HCT116 (cell line): Measurements from ENCODE around the gene BICRA. TPM values are rescaled to one million over a fixed set of nuclear protein-coding genes. Genes with fewer than 3 reads are reported as not detected.

Experiments used
- ATAC-seq: fragments of 200-7000 bp; cut with Tn5 transposase; 2 replicates; pipeline ENCODE4 v1.9.1; 2020; ENCODE audit warnings: mild to moderate bottlenecking, moderate library complexity
- BruUV-seq: library from RNA; stranded (reverse); fragments of 400-500 nt; replicated peaks from 2 replicates; lab custom pipeline; 2021; lab: Mats Ljungman, UMichigan
- CTCF ChIA-PET: fragments of 300-600 bp; sonication (Branson Sonifier 250); formaldehyde crosslinking; loops from one replicate; lab custom pipeline; 2021; ENCODE audit warnings: antibody characterized with exemption; lab: Charles Lee
- POLR2A ChIA-PET: fragments of 300-600, 350-600 bp; sonication (Branson Sonifier 250); formaldehyde crosslinking; loops from one replicate; lab custom pipeline; 2021; ENCODE audit warnings: antibody characterized with exemption; lab: Charles Lee
- RAD21 ChIA-PET, 2 experiments: fragments of 300-600 bp; sonication (Branson Sonifier 250); formaldehyde crosslinking; loops; one replicate each; lab custom pipeline; 2023; ENCODE audit warnings: low total read pairs in 2 of 2; ENCODE audit not compliant: uncharacterized antibody in 2 of 2, unreplicated experiment in 2 of 2, low non-redundant PET in 1 of 2; lab: Charles Lee
- DNase-seq: peaks from one replicate; pipeline ENCODE4 v3.0.0-alpha.2; 2010; ENCODE audit warnings: low read depth, low spot score
- H2AFZ ChIP-seq: fragments of 200-600 bp; shearing (Covaris generic), sonication (generic); 2 replicates; pipeline ENCODE4 v1.6.1; 2017; ENCODE audit warnings: low read depth, mixed run types, mixed read lengths, antibody characterized with exemption, low read length; ENCODE audit not compliant: poor library complexity, severe bottlenecking
- H3K27ac ChIP-seq: 2 replicates; pipeline ENCODE4 v1.5.1; 2012; ENCODE audit warnings: low read depth, low read length
- H3K27me3 ChIP-seq: fragments of 200-600 bp; sonication (generic); 2 replicates; pipeline ENCODE4 v1.6.1; 2016; ENCODE audit warnings: mixed run types, low read length, mixed read lengths; ENCODE audit not compliant: insufficient read depth
- H3K36me3 ChIP-seq, 2 experiments: fragments of 200-500 bp in 1 of 2; fragments of 200-600 bp in 1 of 2; sonication (Bioruptor generic) in 1 of 2; sonication (generic) in 1 of 2; 2 replicates each; pipeline versions ENCODE4 v1.5.1 to v1.6.1; 2014 to 2016; ENCODE audit warnings: low read length in 2 of 2, inconsistent platforms in 1 of 2, mixed read lengths in 1 of 2, mixed run types in 1 of 2; ENCODE audit not compliant: insufficient read depth in 2 of 2, control insufficient read depth in 1 of 2
- H3K4me1 ChIP-seq, 2 experiments: fragments of 200-600 bp in 1 of 2; sonication (generic) in 1 of 2; 2 replicates each; pipeline versions ENCODE4 v1.5.1 to v1.6.1; 2012 to 2017; ENCODE audit warnings: low read length in 2 of 2, inconsistent platforms in 1 of 2, mild to moderate bottlenecking in 1 of 2, mixed read lengths in 1 of 2, mixed run types in 1 of 2, moderate library complexity in 1 of 2; ENCODE audit not compliant: insufficient read depth in 2 of 2, control insufficient read depth in 1 of 2
- H3K4me2 ChIP-seq: fragments of 200-600 bp; sonication (generic); 2 replicates; pipeline ENCODE4 v1.6.1; 2017; ENCODE audit warnings: mixed run types, low read length, mixed read lengths
- H3K4me3 ChIP-seq, 2 experiments: fragments of 200-600 bp in 1 of 2; sonication (generic) in 1 of 2; replicated peaks in 1 of 2; 2 replicates each; pipeline ENCODE4 v1.5.1; 2011 to 2016; ENCODE audit warnings: low read length in 2 of 2, control low read depth in 1 of 2, low read depth in 1 of 2, mild to moderate bottlenecking in 1 of 2, mixed read lengths in 1 of 2, mixed run types in 1 of 2
- H3K79me2 ChIP-seq: fragments of 200-600 bp; sonication (generic); 2 replicates; pipeline ENCODE4 v1.6.1; 2017; ENCODE audit warnings: mild to moderate bottlenecking, mixed run types, low read length, moderate library complexity, mixed read lengths; ENCODE audit not compliant: insufficient read depth
- H3K9ac ChIP-seq: fragments of 200-600 bp; sonication (generic); 2 replicates; pipeline ENCODE4 v1.6.1; 2016; ENCODE audit warnings: low read length, mixed read lengths
- H3K9me2 ChIP-seq: fragments of 200-600 bp; sonication (generic), shearing (Covaris generic); 2 replicates; pipeline ENCODE4 v1.6.1; 2017; ENCODE audit warnings: mixed run types, mild to moderate bottlenecking, moderate library complexity; ENCODE audit not compliant: insufficient read depth
- H3K9me3 ChIP-seq, 2 experiments: fragments of 200-500 bp in 1 of 2; fragments of 200-600 bp in 1 of 2; sonication (Bioruptor generic) in 1 of 2; sonication (generic) in 1 of 2; 2 replicates each; pipeline ENCODE4 v1.6.1; 2014 to 2017; ENCODE audit warnings: low read length in 2 of 2, mixed read lengths in 2 of 2, inconsistent platforms in 1 of 2, low read depth in 1 of 2, mild to moderate bottlenecking in 1 of 2, mixed run types in 1 of 2, moderate library complexity in 1 of 2; ENCODE audit not compliant: control insufficient read depth in 1 of 2, insufficient read depth in 1 of 2
- H4K20me1 ChIP-seq: fragments of 200-600 bp; sonication (generic), shearing (Covaris generic); 2 replicates; pipeline ENCODE4 v1.6.1; 2017; ENCODE audit warnings: mixed run types, mild to moderate bottlenecking, moderate library complexity; ENCODE audit not compliant: insufficient read depth
- ATF3 ChIP-seq: IDR thresholded peaks from 2 replicates; pipeline ENCODE4 v1.6.1; 2012
- CEBPB ChIP-seq: IDR thresholded peaks from 2 replicates; pipeline ENCODE4 v1.6.1; 2012; ENCODE audit warnings: low read depth
- EGR1 ChIP-seq: IDR thresholded peaks from 2 replicates; pipeline ENCODE4 v1.6.1; 2012; ENCODE audit warnings: low read depth
- JUND ChIP-seq: IDR thresholded peaks from 2 replicates; pipeline ENCODE4 v1.6.1; 2012
- SRF ChIP-seq: IDR thresholded peaks from 2 replicates; pipeline ENCODE4 v1.6.1; 2012; ENCODE audit warnings: low read depth
- YY1 ChIP-seq: IDR thresholded peaks from 2 replicates; pipeline ENCODE4 v1.6.1; 2011; ENCODE audit warnings: low read length, low read depth, moderate library complexity, mild to moderate bottlenecking; ENCODE audit not compliant: insufficient replicate concordance; ENCODE audit errors: extremely low read depth
- ZNF274 ChIP-seq: fragments of 200-500 bp; sonication (Bioruptor generic); IDR thresholded peaks from 2 replicates; pipeline ENCODE4 v1.6.1; 2014; ENCODE audit warnings: mild to moderate bottlenecking, low read depth, low read length, inconsistent platforms
- intact Hi-C: fragments of 100-400 bp; cut with micrococcal nuclease; formaldehyde crosslinking; loops from 2 replicates; pipeline ENCODE4 v1.10.0; 2022
- total RNA-seq: library from RNA; stranded (reverse); gene quantifications from one replicate; pipeline ENCODE4 v1.2.1, GENCODE V29; 2021; ENCODE audit not compliant: unreplicated experiment
- TF ChIP-seq, protein P1 (sequence below): IDR thresholded peaks from 2 replicates; pipeline ENCODE4 v1.6.1; 2012; ENCODE audit warnings: low read depth

BICRA gene
- total RNA-seq, 1 experiment from 2014 or later = 11.3 TPM

DNA sequence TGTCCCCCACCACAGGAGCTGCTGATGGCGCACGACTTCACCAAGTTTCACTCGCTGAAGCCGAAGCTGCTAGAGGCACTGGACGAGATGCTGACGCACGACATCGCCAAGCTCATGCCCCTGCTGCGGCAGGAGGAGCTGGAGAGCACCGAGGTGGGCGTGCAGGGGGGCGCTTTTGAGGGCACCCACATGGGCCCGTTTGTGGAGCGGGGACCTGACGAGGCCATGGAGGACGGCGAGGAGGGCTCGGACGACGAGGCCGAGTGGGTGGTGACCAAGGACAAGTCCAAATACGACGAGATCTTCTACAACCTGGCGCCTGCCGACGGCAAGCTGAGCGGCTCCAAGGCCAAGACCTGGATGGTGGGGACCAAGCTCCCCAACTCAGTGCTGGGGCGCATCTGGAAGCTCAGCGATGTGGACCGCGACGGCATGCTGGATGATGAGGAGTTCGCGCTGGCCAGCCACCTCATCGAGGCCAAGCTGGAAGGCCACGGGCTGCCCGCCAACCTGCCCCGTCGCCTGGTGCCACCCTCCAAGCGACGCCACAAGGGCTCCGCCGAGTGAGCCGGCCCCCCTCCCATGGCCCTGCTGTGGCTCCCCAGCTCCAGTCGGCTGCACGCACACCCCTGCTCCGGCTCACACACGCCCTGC is 132.1 kb downstream of the BICRA start:
- Histone ChIP-seq H3K27me3 (no peaks in the 10 kb centered on the region), H3K4me2 (no peak overlapping the region), H3K4me1 (peaks cover 17 to 32% of the 10 kb centered on the region in 2 experiments), H3K27ac (no peak overlapping the region), H2AFZ (no peak overlapping the region), H4K20me1 (no peaks in the 10 kb centered on the region), H3K36me3 (peaks cover 8 to 12% of the 10 kb centered on the region in 2 experiments; a peak in 3 of 4 replicates), H3K79me2 (peaks cover 5% of the 10 kb centered on the region), H3K9ac (no peak overlapping the region), H3K9me2 (no peaks in the 10 kb centered on the region), H3K9me3 (no peaks in the 10 kb centered on the region), H3K4me3 (no peak overlapping the region)
- ChIA-PET POLR2A (interaction anchor here (5.2 kb wide), 1 partner anchor 28 kb away, joined by 32 read pairs; the partner anchor contains the start of gene EHD2), RAD21 (no interaction called here), CTCF (interaction anchor here (2.8 kb wide), 1 partner anchor 28 kb away, joined by 10 read pairs; the partner anchor contains the start of gene EHD2)
- no peak for DNase-seq
- intact Hi-C loops = no loop called here
- TF ChIP-seq EGR1 = no peak
- no peak for TF ChIP-seq YY1
- no peak for TF ChIP-seq CEBPB
- no peak for ATAC-seq
- BruUV-seq = no TSS peak

DNA sequence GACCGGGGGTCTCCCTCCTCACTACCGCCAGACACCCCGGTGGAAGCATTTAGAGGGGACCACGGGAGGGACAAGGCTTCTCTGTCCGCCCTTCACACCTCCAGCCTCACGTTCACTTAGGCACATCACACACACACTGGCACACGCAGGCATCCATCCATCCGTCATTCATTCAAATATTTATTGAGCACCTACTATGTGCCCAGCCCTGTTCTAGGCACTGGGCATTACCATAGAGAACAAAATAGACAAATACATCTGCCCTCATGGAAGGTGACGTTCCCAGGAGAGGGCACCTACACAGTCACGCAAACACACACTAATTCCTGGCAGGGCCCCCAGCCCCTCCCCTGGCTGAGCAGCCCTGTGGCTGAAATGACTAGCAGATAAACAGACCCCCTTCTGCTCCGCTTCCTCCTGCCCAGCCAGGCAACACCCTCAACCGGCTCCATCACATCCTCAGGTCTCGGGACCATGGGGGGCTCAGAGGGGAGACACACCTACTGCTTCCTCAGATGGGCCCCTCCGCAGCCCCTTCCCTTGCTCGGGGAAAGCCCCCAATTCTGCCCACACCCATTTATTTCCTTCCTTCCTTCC is 132.7 kb downstream of the BICRA start:
- ATAC-seq (no peak), DNase-seq (no peak)
- Histone ChIP-seq H3K4me3 (no peak overlapping the region), H3K27ac (peak overlapping the region; percentile 85; the same call in 1 of the 2 replicates), H3K36me3 (peaks cover 8 to 15% of the 10 kb centered on the region in 2 experiments; a peak in 3 of 4 replicates), H3K9me3 (no peaks in the 10 kb centered on the region), H3K79me2 (peaks cover 12% of the 10 kb centered on the region), H3K4me1 (peaks cover 23 to 38% of the 10 kb centered on the region in 2 experiments), H3K9ac (0 out of 2 replicates have a peak overlapping the region, but pooled peaks have one; percentile 88), H3K9me2 (no peaks in the 10 kb centered on the region), H4K20me1 (no peaks in the 10 kb centered on the region), H3K4me2 (no peak overlapping the region), H2AFZ (no peak overlapping the region), H3K27me3 (no peaks in the 10 kb centered on the region)
- ChIA-PET CTCF (interaction anchor here (2.8 to 4.0 kb wide), 2 partner anchors 29 kb away, joined by 10 to 68 read pairs; partner anchors contain the start of gene EHD2), POLR2A (interaction anchor here (5.2 kb wide), 1 partner anchor 29 kb away, joined by 32 read pairs; the partner anchor contains the start of gene EHD2), RAD21 (no interaction called here)
- no peak for TF ChIP-seq ZNF274
- no peak for TF ChIP-seq JUND
- TF ChIP-seq SRF = no peak
- no peak for TF ChIP-seq YY1
- TF ChIP-seq, protein P1, sequence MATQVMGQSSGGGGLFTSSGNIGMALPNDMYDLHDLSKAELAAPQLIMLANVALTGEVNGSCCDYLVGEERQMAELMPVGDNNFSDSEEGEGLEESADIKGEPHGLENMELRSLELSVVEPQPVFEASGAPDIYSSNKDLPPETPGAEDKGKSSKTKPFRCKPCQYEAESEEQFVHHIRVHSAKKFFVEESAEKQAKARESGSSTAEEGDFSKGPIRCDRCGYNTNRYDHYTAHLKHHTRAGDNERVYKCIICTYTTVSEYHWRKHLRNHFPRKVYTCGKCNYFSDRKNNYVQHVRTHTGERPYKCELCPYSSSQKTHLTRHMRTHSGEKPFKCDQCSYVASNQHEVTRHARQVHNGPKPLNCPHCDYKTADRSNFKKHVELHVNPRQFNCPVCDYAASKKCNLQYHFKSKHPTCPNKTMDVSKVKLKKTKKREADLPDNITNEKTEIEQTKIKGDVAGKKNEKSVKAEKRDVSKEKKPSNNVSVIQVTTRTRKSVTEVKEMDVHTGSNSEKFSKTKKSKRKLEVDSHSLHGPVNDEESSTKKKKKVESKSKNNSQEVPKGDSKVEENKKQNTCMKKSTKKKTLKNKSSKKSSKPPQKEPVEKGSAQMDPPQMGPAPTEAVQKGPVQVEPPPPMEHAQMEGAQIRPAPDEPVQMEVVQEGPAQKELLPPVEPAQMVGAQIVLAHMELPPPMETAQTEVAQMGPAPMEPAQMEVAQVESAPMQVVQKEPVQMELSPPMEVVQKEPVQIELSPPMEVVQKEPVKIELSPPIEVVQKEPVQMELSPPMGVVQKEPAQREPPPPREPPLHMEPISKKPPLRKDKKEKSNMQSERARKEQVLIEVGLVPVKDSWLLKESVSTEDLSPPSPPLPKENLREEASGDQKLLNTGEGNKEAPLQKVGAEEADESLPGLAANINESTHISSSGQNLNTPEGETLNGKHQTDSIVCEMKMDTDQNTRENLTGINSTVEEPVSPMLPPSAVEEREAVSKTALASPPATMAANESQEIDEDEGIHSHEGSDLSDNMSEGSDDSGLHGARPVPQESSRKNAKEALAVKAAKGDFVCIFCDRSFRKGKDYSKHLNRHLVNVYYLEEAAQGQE = no peak
- TF ChIP-seq ATF3 = no peak
- BruUV-seq = no TSS peak
- intact Hi-C loops = loop anchor here (2.0 kb wide), 1 partner anchor 13 kb away; no protein-coding TSS in a partner anchor
